Endodermal cell (in vitro differentiated cells): ENCODE results near the gene PRKAG2. TPM values are rescaled to one million over a fixed set of nuclear protein-coding genes. Genes with fewer than 3 reads are reported as not detected.

ENCODE experiments used
- DNase-seq: peaks from one replicate; pipeline ENCODE4 v3.0.0-alpha.2; 2017
- H3K27ac ChIP-seq: 2 replicates; pipeline ENCODE4 v1.5.1; 2013; ENCODE audit warnings: mild to moderate bottlenecking, low read depth, low read length, moderate library complexity
- H3K27me3 ChIP-seq: 2 replicates; pipeline ENCODE4 v1.6.1; 2013; ENCODE audit warnings: mild to moderate bottlenecking, low read length, moderate library complexity; ENCODE audit not compliant: insufficient read depth, control insufficient read depth, poor library complexity, severe bottlenecking
- H3K36me3 ChIP-seq: 2 replicates; pipeline ENCODE4 v1.7.0; 2013; ENCODE audit warnings: mild to moderate bottlenecking, low read length, moderate library complexity; ENCODE audit not compliant: control insufficient read depth, insufficient read depth
- H3K4me1 ChIP-seq: one replicate; pipeline ENCODE4 v1.7.0; 2013; ENCODE audit warnings: low read length; ENCODE audit not compliant: control insufficient read depth, insufficient read depth
- H3K4me3 ChIP-seq: 2 replicates; pipeline ENCODE4 v1.5.1; 2013; ENCODE audit warnings: mild to moderate bottlenecking, low read length, moderate library complexity
- H3K9ac ChIP-seq: 2 replicates; pipeline ENCODE4 v1.6.1; 2013; ENCODE audit warnings: mild to moderate bottlenecking, low read length, moderate library complexity; ENCODE audit not compliant: poor library complexity, severe bottlenecking; ENCODE audit errors: extremely low read depth
- H3K9me3 ChIP-seq: 2 replicates; pipeline ENCODE4 v1.6.1; 2013; ENCODE audit warnings: mild to moderate bottlenecking, low read length, moderate library complexity; ENCODE audit not compliant: control insufficient read depth
- H3K27ac Mint-ChIP-seq: 2 replicates; pipeline ENCODE4 v1.8.0; 2020; ENCODE audit warnings: mixed read lengths
- H3K27me3 Mint-ChIP-seq: 2 replicates; pipeline ENCODE4 v1.8.0; 2021; ENCODE audit warnings: mild to moderate bottlenecking, mixed read lengths; ENCODE audit not compliant: insufficient read depth
- H3K36me3 Mint-ChIP-seq: 2 replicates; pipeline ENCODE4 v1.8.0; 2020; ENCODE audit warnings: low read depth, mixed read lengths
- H3K4me1 Mint-ChIP-seq: 2 replicates; pipeline ENCODE4 v1.8.0; 2020; ENCODE audit warnings: mixed read lengths
- H3K4me3 Mint-ChIP-seq: 2 replicates; pipeline ENCODE4 v1.8.0; 2020; ENCODE audit warnings: mild to moderate bottlenecking, moderate library complexity, mixed read lengths
- H3K9me3 Mint-ChIP-seq: 2 replicates; pipeline ENCODE4 v1.8.0; 2020; ENCODE audit warnings: mild to moderate bottlenecking, mixed read lengths
- CTCF ChIP-seq: fragments of 200-600 bp; sonication (generic); conservative IDR thresholded peaks from 2 replicates; pipeline ENCODE4 v1.5.0; 2021; ENCODE audit warnings: antibody characterized with exemption, mild to moderate bottlenecking
- WGBS, 2 experiments: methylation state at CpG; one replicate each; pipeline versions ENCODE4 v1.1.5 to v1.1.7; 2013; ENCODE audit warnings: missing lambda C conversion rate in 2 of 2, mixed read lengths in 1 of 2; ENCODE audit not compliant: insufficient coverage in 1 of 2, insufficient read length in 1 of 2; 5-methylcytosine and 5-hydroxymethylcytosine counted together
- total RNA-seq, 2 donors: library from RNA; stranded (reverse); fragmentation: NEBNext Ultra II Directional in 1 of 2; extraction: Animal tissue kit (Norgen Biotek cat#: 25700) in 1 of 2; gene quantifications; 2 replicates in 1 of 2; 3 replicates in 1 of 2; pipeline ENCODE4 v1.2.1, GENCODE V29; 2021

PRKAG2 gene
- total RNA-seq, 2 donors from 2014 or later: 17.2 to 20.7 TPM

DNA sequence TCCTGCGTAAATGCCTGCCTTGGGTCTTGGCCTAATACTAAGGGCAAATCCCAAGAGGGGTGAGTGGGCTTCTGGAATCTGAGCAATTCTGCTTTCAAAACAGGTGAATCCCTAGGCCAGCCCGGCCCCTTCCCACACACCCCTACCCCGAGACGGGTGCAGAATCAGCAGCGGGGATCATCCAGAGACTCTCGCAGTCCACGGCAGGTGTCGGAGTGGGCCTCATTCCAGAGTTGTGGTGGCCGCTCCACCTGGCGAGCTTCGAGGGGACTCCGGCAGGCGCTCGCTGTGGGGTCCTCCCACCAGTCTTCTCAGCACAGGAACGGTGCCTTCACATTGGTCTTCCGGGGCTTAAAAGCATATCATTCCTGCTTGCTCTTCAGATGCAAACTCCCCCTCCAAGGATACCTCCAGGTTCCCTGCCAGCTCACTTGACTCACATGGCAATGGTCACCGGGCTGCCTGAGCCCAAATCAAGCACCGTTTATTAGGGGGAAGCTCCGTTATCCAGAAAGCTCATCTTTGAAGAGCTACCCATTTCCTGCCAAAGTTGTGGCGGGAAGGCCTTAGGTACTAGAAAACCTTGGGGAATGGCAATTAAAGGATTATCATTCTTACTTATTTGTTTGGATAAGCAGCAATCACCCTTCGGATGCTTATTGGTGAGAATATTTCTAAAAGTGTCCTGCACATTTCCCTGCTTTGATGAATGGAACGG, 67.6 kb downstream of the PRKAG2 start:
- Histone ChIP-seq H3K27ac (peak overlapping the region; percentile 49), H3K27me3 (peaks cover 11% of the 10 kb centered on the region), H3K9me3 (no peaks in the 10 kb centered on the region), H3K4me3 (no peak overlapping the region), H3K9ac (no peak overlapping the region), H3K36me3 (no peaks in the 10 kb centered on the region), H3K4me1 (no peaks in the 10 kb centered on the region)
- no peaks in the 10 kb centered on the region for H3K36me3 Mint-ChIP-seq
- TF ChIP-seq CTCF: no peak
- no peaks in the 10 kb centered on the region for H3K27me3 Mint-ChIP-seq
- no peaks in the 10 kb centered on the region for H3K9me3 Mint-ChIP-seq
- no peak overlapping the region for H3K27ac Mint-ChIP-seq
- WGBS, 2 experiments: 93 to 96% methylated on average over 21 to 22 of the region's 22 CpGs
- no peak overlapping the region for H3K4me3 Mint-ChIP-seq
- DNase-seq: no peak
- H3K4me1 Mint-ChIP-seq: peaks cover 24% of the 10 kb centered on the region

- peaks cover 5% of the 10 kb centered on the region for H3K27me3 ChIP-seq
- no peaks in the 10 kb centered on the region for H3K9me3 ChIP-seq
- no peak overlapping the region for H3K9ac ChIP-seq
- Mint-ChIP-seq H3K4me3 (no peak overlapping the region), H3K4me1 (peaks cover 23% of the 10 kb centered on the region), H3K9me3 (no peaks in the 10 kb centered on the region), H3K27ac (no peak overlapping the region), H3K36me3 (no peaks in the 10 kb centered on the region), H3K27me3 (no peaks in the 10 kb centered on the region)
- H3K4me1 ChIP-seq: no peaks in the 10 kb centered on the region
- WGBS, 2 experiments: 92 to 99% methylated on average over 7 to 24 of the region's 24 CpGs
- peak overlapping the region; percentile 49 for H3K27ac ChIP-seq
- no peaks in the 10 kb centered on the region for H3K36me3 ChIP-seq
- no peak for TF ChIP-seq CTCF
- DNase-seq: no peak
- no peak overlapping the region for H3K4me3 ChIP-seq
Observed at GRCh38 chr7:151808400-151809145, 68.3 kb downstream of the PRKAG2 start.

DNA sequence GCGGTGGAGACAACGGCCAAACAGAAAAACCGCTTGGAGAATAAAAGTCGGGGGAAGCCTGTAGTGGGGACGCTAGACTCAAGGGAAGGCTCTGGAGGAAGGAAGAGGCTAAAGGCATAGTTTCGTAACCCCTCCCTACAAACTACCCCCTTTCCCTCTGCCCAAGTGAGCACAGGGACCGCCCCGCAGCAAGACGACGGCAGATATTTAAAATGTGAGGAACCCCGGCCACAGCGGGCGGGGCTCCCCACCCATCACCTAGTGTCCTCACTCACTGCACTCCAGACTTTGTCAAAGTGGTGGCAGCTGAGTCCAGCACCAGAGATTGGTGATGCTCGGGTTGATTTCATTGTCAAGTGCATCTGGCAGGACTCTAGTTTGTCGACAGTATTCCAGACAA, 69.1 kb downstream of the PRKAG2 start:
- no peaks in the 10 kb centered on the region for H3K36me3 Mint-ChIP-seq
- 95 to 97% methylated on average over 12 to 15 of the region's 15 CpGs for WGBS, 2 experiments
- TF ChIP-seq CTCF: no peak

More for the DNA sequence above, 69.1 kb downstream of the PRKAG2 start:
- no peaks in the 10 kb centered on the region for H3K27me3 ChIP-seq
- no peaks in the 10 kb centered on the region for H3K36me3 ChIP-seq
- no peak overlapping the region for H3K9ac ChIP-seq
- no peaks in the 10 kb centered on the region for H3K4me1 ChIP-seq
- no peak overlapping the region for H3K27ac ChIP-seq
- H3K4me1 Mint-ChIP-seq: peaks cover 16% of the 10 kb centered on the region
- no peak overlapping the region for H3K27ac Mint-ChIP-seq
- H3K27me3 Mint-ChIP-seq: no peaks in the 10 kb centered on the region
- DNase-seq: no peak
- H3K9me3 Mint-ChIP-seq: no peaks in the 10 kb centered on the region
- H3K4me3 ChIP-seq: no peak overlapping the region
- H3K9me3 ChIP-seq: no peaks in the 10 kb centered on the region
- no peak overlapping the region for H3K4me3 Mint-ChIP-seq
